Measurements from ENCODE around the gene CTIF.

DNA sequence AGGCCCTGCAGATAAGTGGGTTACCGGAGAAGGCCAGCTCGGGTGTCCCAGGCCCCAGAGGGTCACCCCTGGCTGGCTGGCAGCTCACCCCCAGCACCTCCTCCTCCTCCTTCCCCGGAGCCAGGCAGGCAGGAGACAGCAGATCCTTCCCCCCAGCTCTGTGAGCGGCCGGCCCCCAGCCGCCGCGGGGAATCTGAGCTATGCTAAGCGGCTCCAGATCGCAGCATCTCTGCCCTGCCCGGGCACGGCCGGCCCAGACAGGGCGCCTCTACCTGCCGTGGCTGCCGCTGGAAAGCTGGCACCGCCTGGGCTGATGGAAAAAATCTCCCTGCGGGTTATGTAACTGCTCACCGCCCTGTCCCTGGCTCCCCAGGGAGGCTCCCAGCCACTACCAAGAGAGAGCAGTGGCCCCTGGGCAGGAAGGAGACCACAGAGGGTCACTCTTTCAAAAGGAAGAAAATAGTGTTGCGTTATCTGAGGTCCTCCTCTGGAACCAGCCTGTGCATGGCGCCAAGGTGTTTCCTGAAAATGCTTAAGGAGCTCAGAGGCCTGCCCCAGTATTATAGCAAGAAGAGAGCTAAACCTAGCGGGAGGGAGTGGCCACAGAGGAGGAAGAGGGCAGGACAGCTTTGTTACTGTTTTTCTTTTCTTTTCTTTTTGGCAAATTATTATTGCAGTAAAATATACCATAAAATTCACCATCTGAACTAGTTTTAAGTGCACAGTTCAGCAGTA is 233.0 kb downstream of the CTIF start:
- TF ChIP-seq EZH2 (IDR thresholded peaks at IDR 0.05; ENCODE audit: low read depth, unreplicated experiment) (no peak), EZH2phosphoT487 (IDR thresholded peaks at IDR 0.05; ENCODE audit: unreplicated experiment) (no peak), POLR2AphosphoS5 (IDR thresholded peaks at IDR 0.05; ENCODE audit: low read depth) (no peak), NANOG (IDR thresholded peaks at IDR 0.05; ENCODE audit: borderline replicate concordance) (no peak), CREB1 (CRISPR knock-in tag; IDR thresholded peaks at IDR 0.05; ENCODE audit: low read depth) (no peak)
- TF ChIP-seq, protein P1, sequence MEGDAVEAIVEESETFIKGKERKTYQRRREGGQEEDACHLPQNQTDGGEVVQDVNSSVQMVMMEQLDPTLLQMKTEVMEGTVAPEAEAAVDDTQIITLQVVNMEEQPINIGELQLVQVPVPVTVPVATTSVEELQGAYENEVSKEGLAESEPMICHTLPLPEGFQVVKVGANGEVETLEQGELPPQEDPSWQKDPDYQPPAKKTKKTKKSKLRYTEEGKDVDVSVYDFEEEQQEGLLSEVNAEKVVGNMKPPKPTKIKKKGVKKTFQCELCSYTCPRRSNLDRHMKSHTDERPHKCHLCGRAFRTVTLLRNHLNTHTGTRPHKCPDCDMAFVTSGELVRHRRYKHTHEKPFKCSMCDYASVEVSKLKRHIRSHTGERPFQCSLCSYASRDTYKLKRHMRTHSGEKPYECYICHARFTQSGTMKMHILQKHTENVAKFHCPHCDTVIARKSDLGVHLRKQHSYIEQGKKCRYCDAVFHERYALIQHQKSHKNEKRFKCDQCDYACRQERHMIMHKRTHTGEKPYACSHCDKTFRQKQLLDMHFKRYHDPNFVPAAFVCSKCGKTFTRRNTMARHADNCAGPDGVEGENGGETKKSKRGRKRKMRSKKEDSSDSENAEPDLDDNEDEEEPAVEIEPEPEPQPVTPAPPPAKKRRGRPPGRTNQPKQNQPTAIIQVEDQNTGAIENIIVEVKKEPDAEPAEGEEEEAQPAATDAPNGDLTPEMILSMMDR (conservative IDR thresholded peaks at IDR 0.05; ENCODE audit: low read depth in 2 of 2): no peak
- TF ChIP-seq, protein P2, sequence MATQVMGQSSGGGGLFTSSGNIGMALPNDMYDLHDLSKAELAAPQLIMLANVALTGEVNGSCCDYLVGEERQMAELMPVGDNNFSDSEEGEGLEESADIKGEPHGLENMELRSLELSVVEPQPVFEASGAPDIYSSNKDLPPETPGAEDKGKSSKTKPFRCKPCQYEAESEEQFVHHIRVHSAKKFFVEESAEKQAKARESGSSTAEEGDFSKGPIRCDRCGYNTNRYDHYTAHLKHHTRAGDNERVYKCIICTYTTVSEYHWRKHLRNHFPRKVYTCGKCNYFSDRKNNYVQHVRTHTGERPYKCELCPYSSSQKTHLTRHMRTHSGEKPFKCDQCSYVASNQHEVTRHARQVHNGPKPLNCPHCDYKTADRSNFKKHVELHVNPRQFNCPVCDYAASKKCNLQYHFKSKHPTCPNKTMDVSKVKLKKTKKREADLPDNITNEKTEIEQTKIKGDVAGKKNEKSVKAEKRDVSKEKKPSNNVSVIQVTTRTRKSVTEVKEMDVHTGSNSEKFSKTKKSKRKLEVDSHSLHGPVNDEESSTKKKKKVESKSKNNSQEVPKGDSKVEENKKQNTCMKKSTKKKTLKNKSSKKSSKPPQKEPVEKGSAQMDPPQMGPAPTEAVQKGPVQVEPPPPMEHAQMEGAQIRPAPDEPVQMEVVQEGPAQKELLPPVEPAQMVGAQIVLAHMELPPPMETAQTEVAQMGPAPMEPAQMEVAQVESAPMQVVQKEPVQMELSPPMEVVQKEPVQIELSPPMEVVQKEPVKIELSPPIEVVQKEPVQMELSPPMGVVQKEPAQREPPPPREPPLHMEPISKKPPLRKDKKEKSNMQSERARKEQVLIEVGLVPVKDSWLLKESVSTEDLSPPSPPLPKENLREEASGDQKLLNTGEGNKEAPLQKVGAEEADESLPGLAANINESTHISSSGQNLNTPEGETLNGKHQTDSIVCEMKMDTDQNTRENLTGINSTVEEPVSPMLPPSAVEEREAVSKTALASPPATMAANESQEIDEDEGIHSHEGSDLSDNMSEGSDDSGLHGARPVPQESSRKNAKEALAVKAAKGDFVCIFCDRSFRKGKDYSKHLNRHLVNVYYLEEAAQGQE (IDR thresholded peaks at IDR 0.05; ENCODE audit: unreplicated experiment): no peak
- TF ChIP-seq, protein P3, sequence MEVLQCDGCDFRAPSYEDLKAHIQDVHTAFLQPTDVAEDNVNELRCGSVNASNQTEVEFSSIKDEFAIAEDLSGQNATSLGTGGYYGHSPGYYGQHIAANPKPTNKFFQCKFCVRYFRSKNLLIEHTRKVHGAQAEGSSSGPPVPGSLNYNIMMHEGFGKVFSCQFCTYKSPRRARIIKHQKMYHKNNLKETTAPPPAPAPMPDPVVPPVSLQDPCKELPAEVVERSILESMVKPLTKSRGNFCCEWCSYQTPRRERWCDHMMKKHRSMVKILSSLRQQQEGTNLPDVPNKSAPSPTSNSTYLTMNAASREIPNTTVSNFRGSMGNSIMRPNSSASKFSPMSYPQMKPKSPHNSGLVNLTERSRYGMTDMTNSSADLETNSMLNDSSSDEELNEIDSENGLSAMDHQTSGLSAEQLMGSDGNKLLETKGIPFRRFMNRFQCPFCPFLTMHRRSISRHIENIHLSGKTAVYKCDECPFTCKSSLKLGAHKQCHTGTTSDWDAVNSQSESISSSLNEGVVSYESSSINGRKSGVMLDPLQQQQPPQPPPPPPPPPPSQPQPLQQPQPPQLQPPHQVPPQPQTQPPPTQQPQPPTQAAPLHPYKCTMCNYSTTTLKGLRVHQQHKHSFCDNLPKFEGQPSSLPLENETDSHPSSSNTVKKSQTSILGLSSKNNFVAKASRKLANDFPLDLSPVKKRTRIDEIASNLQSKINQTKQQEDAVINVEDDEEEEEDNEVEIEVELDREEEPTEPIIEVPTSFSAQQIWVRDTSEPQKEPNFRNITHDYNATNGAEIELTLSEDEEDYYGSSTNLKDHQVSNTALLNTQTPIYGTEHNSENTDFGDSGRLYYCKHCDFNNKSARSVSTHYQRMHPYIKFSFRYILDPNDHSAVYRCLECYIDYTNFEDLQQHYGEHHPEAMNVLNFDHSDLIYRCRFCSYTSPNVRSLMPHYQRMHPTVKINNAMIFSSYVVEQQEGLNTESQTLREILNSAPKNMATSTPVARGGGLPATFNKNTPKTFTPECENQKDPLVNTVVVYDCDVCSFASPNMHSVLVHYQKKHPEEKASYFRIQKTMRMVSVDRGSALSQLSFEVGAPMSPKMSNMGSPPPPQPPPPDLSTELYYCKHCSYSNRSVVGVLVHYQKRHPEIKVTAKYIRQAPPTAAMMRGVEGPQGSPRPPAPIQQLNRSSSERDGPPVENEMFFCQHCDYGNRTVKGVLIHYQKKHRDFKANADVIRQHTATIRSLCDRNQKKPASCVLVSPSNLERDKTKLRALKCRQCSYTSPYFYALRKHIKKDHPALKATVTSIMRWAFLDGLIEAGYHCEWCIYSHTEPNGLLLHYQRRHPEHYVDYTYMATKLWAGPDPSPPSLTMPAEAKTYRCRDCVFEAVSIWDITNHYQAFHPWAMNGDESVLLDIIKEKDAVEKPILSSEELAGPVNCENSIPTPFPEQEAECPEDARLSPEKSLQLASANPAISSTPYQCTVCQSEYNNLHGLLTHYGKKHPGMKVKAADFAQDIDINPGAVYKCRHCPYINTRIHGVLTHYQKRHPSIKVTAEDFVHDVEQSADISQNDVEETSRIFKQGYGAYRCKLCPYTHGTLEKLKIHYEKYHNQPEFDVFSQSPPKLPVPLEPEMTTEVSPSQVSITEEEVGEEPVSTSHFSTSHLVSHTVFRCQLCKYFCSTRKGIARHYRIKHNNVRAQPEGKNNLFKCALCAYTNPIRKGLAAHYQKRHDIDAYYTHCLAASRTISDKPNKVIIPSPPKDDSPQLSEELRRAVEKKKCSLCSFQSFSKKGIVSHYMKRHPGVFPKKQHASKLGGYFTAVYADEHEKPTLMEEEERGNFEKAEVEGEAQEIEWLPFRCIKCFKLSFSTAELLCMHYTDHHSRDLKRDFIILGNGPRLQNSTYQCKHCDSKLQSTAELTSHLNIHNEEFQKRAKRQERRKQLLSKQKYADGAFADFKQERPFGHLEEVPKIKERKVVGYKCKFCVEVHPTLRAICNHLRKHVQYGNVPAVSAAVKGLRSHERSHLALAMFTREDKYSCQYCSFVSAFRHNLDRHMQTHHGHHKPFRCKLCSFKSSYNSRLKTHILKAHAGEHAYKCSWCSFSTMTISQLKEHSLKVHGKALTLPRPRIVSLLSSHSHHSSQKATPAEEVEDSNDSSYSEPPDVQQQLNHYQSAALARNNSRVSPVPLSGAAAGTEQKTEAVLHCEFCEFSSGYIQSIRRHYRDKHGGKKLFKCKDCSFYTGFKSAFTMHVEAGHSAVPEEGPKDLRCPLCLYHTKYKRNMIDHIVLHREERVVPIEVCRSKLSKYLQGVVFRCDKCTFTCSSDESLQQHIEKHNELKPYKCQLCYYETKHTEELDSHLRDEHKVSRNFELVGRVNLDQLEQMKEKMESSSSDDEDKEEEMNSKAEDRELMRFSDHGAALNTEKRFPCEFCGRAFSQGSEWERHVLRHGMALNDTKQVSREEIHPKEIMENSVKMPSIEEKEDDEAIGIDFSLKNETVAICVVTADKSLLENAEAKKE (CRISPR knock-in tag; IDR thresholded peaks at IDR 0.05): no peak
